Measurements from ENCODE around the gene PARVA. TPM values are rescaled to one million over a fixed set of nuclear protein-coding genes. Genes with fewer than 3 reads are reported as not detected.

PARVA gene
- total RNA-seq, 1 experiment from 2014 or later, result 18.1 TPM

DNA sequence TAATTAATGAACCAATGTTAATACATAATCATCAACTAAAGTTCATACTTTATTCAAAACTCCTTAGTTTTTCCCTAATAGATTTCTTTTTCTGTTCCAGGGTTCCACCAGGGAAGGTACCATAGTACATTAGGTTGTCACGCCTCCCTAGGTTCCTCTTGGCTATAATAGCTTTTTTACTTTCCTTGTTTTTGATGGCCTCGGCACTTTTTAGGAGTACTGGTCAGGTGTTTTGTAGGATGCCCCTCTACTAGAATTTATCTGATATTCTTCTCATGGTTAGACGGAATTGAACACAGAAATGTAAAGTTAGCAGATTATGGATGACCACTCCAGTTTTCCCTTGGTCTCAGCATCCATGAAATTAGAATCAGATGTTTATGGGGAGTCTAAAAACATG lies 34.0 kb downstream of the PARVA start:
- Histone ChIP-seq H2BK15ac (ENCODE audit: low read depth, low read length) (no peak overlapping the region), H3T11ph (ENCODE audit: low read length) (no peak overlapping the region), H4K20me1 (ENCODE audit: control insufficient read depth, insufficient read depth, insufficient read length) (no peaks in the 10 kb centered on the region), H3K23ac (ENCODE audit: insufficient read length, low read depth, low read length) (no peak overlapping the region), H4K5ac (ENCODE audit: insufficient read length, low read depth, low read length) (no peak overlapping the region), H4K8ac (replicated peaks; ENCODE audit: insufficient read length, low read depth, low read length) (no peak overlapping the region), H3K9me3 (ENCODE audit: control insufficient read depth, low read depth, low read length) (no peaks in the 10 kb centered on the region), H2BK5ac (ENCODE audit: insufficient read length, low read length) (no peak overlapping the region), H3K79me1 (ENCODE audit: insufficient read depth, low read depth, low read length, poor library complexity, severe bottlenecking) (no peaks in the 10 kb centered on the region), H3K79me2 (ENCODE audit: insufficient read depth, low read length) (no peaks in the 10 kb centered on the region), H3K4me1 (ENCODE audit: insufficient read depth, low read length) (peaks cover 3% of the 10 kb centered on the region; the same call in 1 of the 2 replicates), H4K91ac (ENCODE audit: insufficient read length, low read depth, low read length) (no peak overlapping the region), H3K27me3 (ENCODE audit: insufficient read depth, low read length) (no peaks in the 10 kb centered on the region), H3K14ac (ENCODE audit: insufficient read depth, low read length) (no peak overlapping the region), H2BK12ac (ENCODE audit: insufficient read length, low read depth, low read length) (no peak overlapping the region), H2BK20ac (ENCODE audit: low read depth, low read length, poor library complexity, severe bottlenecking) (no peak overlapping the region), H2AFZ (ENCODE audit: low read length) (no peak overlapping the region), H3K9ac (ENCODE audit: extremely low read depth, insufficient read length, low read length) (no peak overlapping the region), H3K27ac (ENCODE audit: insufficient read length, low read depth, low read length) (no peak overlapping the region), H2BK120ac (ENCODE audit: low read depth, low read length, poor library complexity, severe bottlenecking) (no peak overlapping the region), H3K56ac (ENCODE audit: insufficient read length, low read depth, low read length) (no peak overlapping the region), H2AK5ac (ENCODE audit: insufficient read length, low read length) (no peak overlapping the region), H3K4me2 (ENCODE audit: insufficient read depth, insufficient read length, low read length) (no peak overlapping the region), H3K23me2 (ENCODE audit: insufficient read length, low read depth, low read length, poor library complexity, severe bottlenecking) (no peaks in the 10 kb centered on the region), H3K18ac (ENCODE audit: insufficient read length, low read depth, low read length) (no peak overlapping the region), H3K4ac (ENCODE audit: low read depth, low read length) (no peak overlapping the region)
- no peak overlapping the region for H3K4me3 Mint-ChIP-seq
- H3K4me1 Mint-ChIP-seq, result peaks cover 27 to 41% of the 10 kb centered on the region in 2 experiments
- WGBS (ENCODE audit: extremely low coverage, insufficient read length, low lambda C conversion rate), result no CpG with 5 or more reads among the region's 3 CpGs
- no peaks in the 10 kb centered on the region for H3K36me3 Mint-ChIP-seq (ENCODE audit: insufficient read depth in 1 of 3, low read depth in 3 of 3)
- H3K9me3 Mint-ChIP-seq, result no peaks in the 10 kb centered on the region; a peak in 1 of 5 replicates
- peak overlapping the region in 1 of 3 experiments; percentile 94; a peak in 2 of 7 replicates for H3K27ac Mint-ChIP-seq
- no peaks in the 10 kb centered on the region for H3K27me3 Mint-ChIP-seq (ENCODE audit: low read depth)
- DNase-seq, result no peak
- TF ChIP-seq, protein P1, sequence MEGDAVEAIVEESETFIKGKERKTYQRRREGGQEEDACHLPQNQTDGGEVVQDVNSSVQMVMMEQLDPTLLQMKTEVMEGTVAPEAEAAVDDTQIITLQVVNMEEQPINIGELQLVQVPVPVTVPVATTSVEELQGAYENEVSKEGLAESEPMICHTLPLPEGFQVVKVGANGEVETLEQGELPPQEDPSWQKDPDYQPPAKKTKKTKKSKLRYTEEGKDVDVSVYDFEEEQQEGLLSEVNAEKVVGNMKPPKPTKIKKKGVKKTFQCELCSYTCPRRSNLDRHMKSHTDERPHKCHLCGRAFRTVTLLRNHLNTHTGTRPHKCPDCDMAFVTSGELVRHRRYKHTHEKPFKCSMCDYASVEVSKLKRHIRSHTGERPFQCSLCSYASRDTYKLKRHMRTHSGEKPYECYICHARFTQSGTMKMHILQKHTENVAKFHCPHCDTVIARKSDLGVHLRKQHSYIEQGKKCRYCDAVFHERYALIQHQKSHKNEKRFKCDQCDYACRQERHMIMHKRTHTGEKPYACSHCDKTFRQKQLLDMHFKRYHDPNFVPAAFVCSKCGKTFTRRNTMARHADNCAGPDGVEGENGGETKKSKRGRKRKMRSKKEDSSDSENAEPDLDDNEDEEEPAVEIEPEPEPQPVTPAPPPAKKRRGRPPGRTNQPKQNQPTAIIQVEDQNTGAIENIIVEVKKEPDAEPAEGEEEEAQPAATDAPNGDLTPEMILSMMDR (conservative IDR thresholded peaks at IDR 0.05), result no peak
